Measurements from ENCODE around the gene OBSL1.

OBSL1 gene

DNA sequence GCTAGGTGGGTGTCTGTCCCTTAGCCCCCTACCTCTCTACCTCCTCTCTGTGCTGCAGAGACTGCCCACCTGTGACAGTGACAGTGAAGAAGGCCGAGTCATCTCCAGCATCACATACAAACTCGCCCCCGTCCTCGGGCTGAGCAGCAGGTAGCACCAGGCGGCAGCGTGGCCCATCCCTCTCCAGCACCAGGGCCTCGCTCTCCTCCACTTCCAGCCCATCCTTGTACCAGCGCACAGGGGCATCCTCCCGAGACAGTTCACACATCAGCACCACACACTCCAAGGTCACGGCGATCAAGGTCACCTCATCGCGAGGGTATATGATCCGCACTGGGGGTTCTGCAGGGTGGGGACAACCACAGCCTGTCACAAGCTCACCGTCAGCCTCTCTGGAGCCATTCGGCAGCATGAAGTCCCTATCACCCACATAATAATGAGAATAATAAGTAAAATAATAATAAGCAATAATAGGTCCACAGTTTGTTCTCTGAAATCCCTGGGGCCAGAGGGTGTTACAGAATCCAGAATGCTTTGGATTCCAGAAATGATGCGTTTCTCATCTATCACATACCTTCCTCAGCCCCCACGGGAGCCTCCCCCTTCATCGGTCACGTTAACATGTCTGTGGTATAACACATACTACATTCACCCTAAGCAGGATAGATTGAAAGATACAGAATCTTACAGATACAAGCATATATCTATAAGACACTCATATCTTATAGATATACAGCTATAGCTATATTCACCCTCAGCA is 12.0 kb downstream of the OBSL1 start:
- H3K27me3 ChIP-seq (replicated peaks; ENCODE audit: control insufficient read depth, insufficient read depth, low read length, poor library complexity, severe bottlenecking) = peaks cover 2% of the 10 kb centered on the region
- DNase-seq = no peak
- H3K9me3 ChIP-seq (ENCODE audit: control insufficient read depth, low read length) = no peaks in the 10 kb centered on the region
- no peaks in the 10 kb centered on the region for H3K36me3 ChIP-seq (ENCODE audit: control insufficient read depth, insufficient read depth, low read length)
- no peak overlapping the region for H3K27ac ChIP-seq (ENCODE audit: insufficient read depth, low read length, poor library complexity, severe bottlenecking)
- H3K4me3 ChIP-seq (ENCODE audit: insufficient read depth, low read depth, low read length, poor library complexity, severe bottlenecking) = no peak overlapping the region
- no peaks in the 10 kb centered on the region for H3K4me1 ChIP-seq (ENCODE audit: control insufficient read depth, insufficient read depth, low read length, poor library complexity, severe bottlenecking)

DNA sequence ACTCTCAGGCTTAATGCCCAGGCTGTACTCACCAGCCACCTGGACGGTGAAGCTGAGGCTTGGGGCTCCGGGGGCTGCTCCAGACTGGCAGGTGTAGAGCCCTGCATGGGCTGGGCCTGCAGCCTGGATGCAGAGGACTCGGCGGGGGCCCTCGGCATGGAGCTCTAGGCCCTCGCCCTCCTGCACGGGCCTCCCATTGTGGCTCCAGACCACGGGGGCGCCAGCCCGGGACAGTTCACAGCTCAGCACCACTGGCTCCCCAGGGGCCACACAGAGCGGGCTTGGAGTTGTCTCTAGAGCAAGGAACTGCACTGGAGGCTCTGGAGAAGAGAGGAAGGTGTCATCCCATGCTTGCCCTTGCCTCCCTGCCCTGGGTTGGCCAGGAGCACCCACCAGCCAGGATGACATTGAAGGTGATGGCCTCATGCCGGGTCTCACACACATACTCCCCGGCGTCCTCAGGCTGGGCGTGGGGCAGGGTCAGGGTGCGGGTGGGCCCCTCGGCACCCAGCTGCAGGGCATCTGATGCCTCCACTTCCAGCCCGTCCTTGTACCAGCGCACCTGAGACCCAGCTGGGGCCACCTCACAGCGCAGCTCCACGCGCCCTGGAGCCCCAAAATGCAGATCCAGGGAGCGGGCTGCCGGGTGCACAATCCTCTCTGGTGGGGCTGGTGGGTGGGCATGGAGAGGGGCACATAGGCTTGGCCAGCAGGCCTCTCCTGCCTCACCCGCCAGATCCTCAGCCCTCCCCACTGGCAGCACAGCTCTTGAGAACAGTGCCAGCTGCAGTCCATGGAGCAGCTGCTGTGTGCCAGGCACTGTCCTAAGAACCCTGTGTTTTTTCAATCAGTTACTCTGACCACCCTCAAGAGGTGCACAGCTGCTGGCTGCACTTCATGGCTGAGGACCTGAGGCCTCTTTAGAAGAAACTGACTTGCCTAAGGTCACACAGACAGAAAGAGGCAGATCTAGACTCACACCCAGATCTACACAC is 13.3 kb downstream of the OBSL1 start:
- peaks cover 12% of the 10 kb centered on the region for H3K27me3 ChIP-seq (replicated peaks; ENCODE audit: control insufficient read depth, insufficient read depth, low read length, poor library complexity, severe bottlenecking)
- H3K27ac ChIP-seq (ENCODE audit: insufficient read depth, low read length, poor library complexity, severe bottlenecking) = no peak overlapping the region
- DNase-seq = no peak
- no peaks in the 10 kb centered on the region for H3K36me3 ChIP-seq (ENCODE audit: control insufficient read depth, insufficient read depth, low read length)
- H3K4me1 ChIP-seq (ENCODE audit: control insufficient read depth, insufficient read depth, low read length, poor library complexity, severe bottlenecking) = peaks cover under 1% of the 10 kb centered on the region
- no peaks in the 10 kb centered on the region for H3K9me3 ChIP-seq (ENCODE audit: control insufficient read depth, low read length)
- H3K4me3 ChIP-seq (ENCODE audit: insufficient read depth, low read depth, low read length, poor library complexity, severe bottlenecking) = no peak overlapping the region

DNA sequence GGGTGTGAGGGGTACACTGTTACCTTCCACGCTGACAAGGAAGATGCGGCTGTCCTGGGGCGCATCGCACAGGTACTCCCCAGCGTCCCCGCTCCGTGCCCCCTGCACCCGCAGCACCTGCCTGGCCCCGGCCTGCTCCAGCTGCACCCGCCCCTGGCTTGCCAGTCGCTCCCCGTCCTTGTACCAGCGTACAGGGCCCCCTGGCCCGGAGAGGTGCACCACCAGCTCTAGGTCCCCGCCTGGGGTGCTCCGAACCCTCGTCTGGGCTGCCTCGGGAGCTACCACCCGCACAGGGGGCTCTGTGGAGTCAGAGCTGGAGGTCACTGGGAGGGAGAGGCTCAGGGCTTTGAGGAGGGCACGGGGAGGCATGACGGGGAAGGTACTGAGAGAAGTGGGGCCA is 14.0 kb downstream of the OBSL1 start:
- H3K27ac ChIP-seq (ENCODE audit: insufficient read depth, low read length, poor library complexity, severe bottlenecking) = no peak overlapping the region
- no peak overlapping the region for H3K4me3 ChIP-seq (ENCODE audit: insufficient read depth, low read depth, low read length, poor library complexity, severe bottlenecking)
- H3K4me1 ChIP-seq (ENCODE audit: control insufficient read depth, insufficient read depth, low read length, poor library complexity, severe bottlenecking) = peaks cover 7% of the 10 kb centered on the region
- no peaks in the 10 kb centered on the region for H3K36me3 ChIP-seq (ENCODE audit: control insufficient read depth, insufficient read depth, low read length)
- peaks cover 18% of the 10 kb centered on the region for H3K27me3 ChIP-seq (replicated peaks; ENCODE audit: control insufficient read depth, insufficient read depth, low read length, poor library complexity, severe bottlenecking)
- no peaks in the 10 kb centered on the region for H3K9me3 ChIP-seq (ENCODE audit: control insufficient read depth, low read length)
- no peak for DNase-seq

- Histone ChIP-seq H3K27me3 (replicated peaks; ENCODE audit: control insufficient read depth, insufficient read depth, low read length, poor library complexity, severe bottlenecking) (peaks cover 25% of the 10 kb centered on the region), H3K27ac (ENCODE audit: insufficient read depth, low read length, poor library complexity, severe bottlenecking) (no peak overlapping the region), H3K9me3 (ENCODE audit: control insufficient read depth, low read length) (no peaks in the 10 kb centered on the region), H3K4me1 (ENCODE audit: control insufficient read depth, insufficient read depth, low read length, poor library complexity, severe bottlenecking) (peaks cover 15% of the 10 kb centered on the region), H3K36me3 (ENCODE audit: control insufficient read depth, insufficient read depth, low read length) (no peaks in the 10 kb centered on the region), H3K4me3 (ENCODE audit: insufficient read depth, low read depth, low read length, poor library complexity, severe bottlenecking) (no peak overlapping the region)
- DNase-seq = no peak
These were observed 14.9 kb downstream of the OBSL1 start for GRCh38 chr2:219556413-219556812.

- no peak for DNase-seq
- no peaks in the 10 kb centered on the region for H3K9me3 ChIP-seq (ENCODE audit: control insufficient read depth, low read length)
- H3K36me3 ChIP-seq (ENCODE audit: control insufficient read depth, insufficient read depth, low read length) = no peaks in the 10 kb centered on the region
- peaks cover 25% of the 10 kb centered on the region for H3K27me3 ChIP-seq (replicated peaks; ENCODE audit: control insufficient read depth, insufficient read depth, low read length, poor library complexity, severe bottlenecking)
- H3K4me1 ChIP-seq (ENCODE audit: control insufficient read depth, insufficient read depth, low read length, poor library complexity, severe bottlenecking) = peaks cover 15% of the 10 kb centered on the region
- no peak overlapping the region for H3K4me3 ChIP-seq (ENCODE audit: insufficient read depth, low read depth, low read length, poor library complexity, severe bottlenecking)
- no peak overlapping the region for H3K27ac ChIP-seq (ENCODE audit: insufficient read depth, low read length, poor library complexity, severe bottlenecking)
These were observed 15.4 kb downstream of the OBSL1 start for GRCh38 chr2:219555956-219556355.

- no peak for DNase-seq
- Histone ChIP-seq H3K4me1 (ENCODE audit: control insufficient read depth, insufficient read depth, low read length, poor library complexity, severe bottlenecking) (peaks cover 15% of the 10 kb centered on the region), H3K4me3 (ENCODE audit: insufficient read depth, low read depth, low read length, poor library complexity, severe bottlenecking) (no peak overlapping the region), H3K27me3 (replicated peaks; ENCODE audit: control insufficient read depth, insufficient read depth, low read length, poor library complexity, severe bottlenecking) (peaks cover 25% of the 10 kb centered on the region), H3K9me3 (ENCODE audit: control insufficient read depth, low read length) (no peaks in the 10 kb centered on the region), H3K36me3 (ENCODE audit: control insufficient read depth, insufficient read depth, low read length) (no peaks in the 10 kb centered on the region), H3K27ac (ENCODE audit: insufficient read depth, low read length, poor library complexity, severe bottlenecking) (no peak overlapping the region)
These were observed 17.0 kb downstream of the OBSL1 start for GRCh38 chr2:219554350-219554749.

GRCh38 chr2:219553463-219553963 is 17.8 kb downstream of the OBSL1 start:
- Histone ChIP-seq H3K27ac (ENCODE audit: insufficient read depth, low read length, poor library complexity, severe bottlenecking) (no peak overlapping the region), H3K36me3 (ENCODE audit: control insufficient read depth, insufficient read depth, low read length) (no peaks in the 10 kb centered on the region), H3K9me3 (ENCODE audit: control insufficient read depth, low read length) (no peaks in the 10 kb centered on the region), H3K4me3 (ENCODE audit: insufficient read depth, low read depth, low read length, poor library complexity, severe bottlenecking) (no peak overlapping the region), H3K27me3 (replicated peaks; ENCODE audit: control insufficient read depth, insufficient read depth, low read length, poor library complexity, severe bottlenecking) (peaks cover 25% of the 10 kb centered on the region), H3K4me1 (ENCODE audit: control insufficient read depth, insufficient read depth, low read length, poor library complexity, severe bottlenecking) (peaks cover 15% of the 10 kb centered on the region)
- DNase-seq = no peak

GRCh38 chr2:219553168-219553417 is 18.2 kb downstream of the OBSL1 start:
- Histone ChIP-seq H3K27me3 (replicated peaks; ENCODE audit: control insufficient read depth, insufficient read depth, low read length, poor library complexity, severe bottlenecking) (peaks cover 25% of the 10 kb centered on the region), H3K27ac (ENCODE audit: insufficient read depth, low read length, poor library complexity, severe bottlenecking) (no peak overlapping the region)

DNA sequence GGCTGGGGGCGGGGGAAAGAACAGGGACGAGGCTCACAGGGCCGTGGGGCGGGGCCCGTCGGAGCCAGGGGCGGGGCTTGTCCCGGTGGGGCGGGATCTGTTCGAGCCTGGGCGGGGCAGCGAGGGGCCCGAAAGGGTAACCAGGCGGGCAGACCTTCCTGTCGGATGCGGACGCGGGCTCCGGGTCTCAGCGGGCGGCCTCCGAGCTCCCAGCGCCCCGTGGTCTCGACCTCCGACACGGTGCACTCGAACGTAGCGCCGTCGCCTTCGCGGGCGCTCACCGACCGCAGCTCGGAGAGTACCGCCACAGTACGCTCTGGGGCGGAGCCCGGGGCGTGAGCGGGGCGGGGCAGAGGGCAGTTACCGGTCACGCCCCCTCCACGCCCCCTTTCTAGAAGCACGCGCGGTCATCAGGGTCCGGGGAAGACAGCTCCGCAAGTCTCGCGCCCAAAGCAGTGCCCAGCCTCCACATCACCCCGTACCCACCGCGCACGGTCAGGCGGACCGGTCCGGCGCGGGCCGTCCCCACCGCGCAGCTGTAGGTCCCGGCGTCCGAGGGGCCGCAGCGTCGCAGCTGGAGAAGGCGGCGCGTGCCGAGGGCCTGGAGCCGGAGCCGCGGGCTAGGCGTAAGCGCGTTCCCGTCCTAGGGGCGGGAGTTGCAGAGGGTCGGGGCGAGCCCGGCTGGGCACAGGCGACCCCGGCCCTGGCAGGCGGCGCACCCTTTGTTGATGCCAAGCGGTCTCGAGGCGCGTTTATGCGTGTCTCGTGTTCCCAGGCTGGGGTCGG is 18.8 kb downstream of the OBSL1 start:
- Histone ChIP-seq H3K9me3 (ENCODE audit: control insufficient read depth, low read length) (no peaks in the 10 kb centered on the region), H3K4me1 (ENCODE audit: control insufficient read depth, insufficient read depth, low read length, poor library complexity, severe bottlenecking) (peaks cover 15% of the 10 kb centered on the region), H3K4me3 (ENCODE audit: insufficient read depth, low read depth, low read length, poor library complexity, severe bottlenecking) (peak overlapping the region; percentile 48), H3K36me3 (ENCODE audit: control insufficient read depth, insufficient read depth, low read length) (no peaks in the 10 kb centered on the region), H3K27me3 (replicated peaks; ENCODE audit: control insufficient read depth, insufficient read depth, low read length, poor library complexity, severe bottlenecking) (peaks cover 25% of the 10 kb centered on the region), H3K27ac (ENCODE audit: insufficient read depth, low read length, poor library complexity, severe bottlenecking) (no peak overlapping the region)
- peak; percentile 56 to 69 (median 67) for DNase-seq

More at GRCh38 chr2:219553168-219553417, 18.2 kb downstream of the OBSL1 start:
- Histone ChIP-seq H3K9me3 (ENCODE audit: control insufficient read depth, low read length) (no peaks in the 10 kb centered on the region), H3K36me3 (ENCODE audit: control insufficient read depth, insufficient read depth, low read length) (no peaks in the 10 kb centered on the region), H3K4me1 (ENCODE audit: control insufficient read depth, insufficient read depth, low read length, poor library complexity, severe bottlenecking) (peaks cover 15% of the 10 kb centered on the region), H3K4me3 (ENCODE audit: insufficient read depth, low read depth, low read length, poor library complexity, severe bottlenecking) (peak overlapping the region; percentile 48)
- no peak for DNase-seq
